Middle frontal gyrus (tissue), 1 donor: ENCODE measurements around the gene KRTAP5-1.
"Not testable (repeated sequence)": the region's sequence is repeated elsewhere in the genome, so short reads cannot be mapped to it uniquely, and the experiment has no call there.

ENCODE experiments used
- DNase-seq: peaks from one replicate; pipeline ENCODE4 v3.0.0-alpha.2; 2015; ENCODE audit warnings: low spot score; ENCODE audit errors: extremely low spot score

KRTAP5-1 gene

GRCh38 chr11:1584661-1585370, at the start of gene KRTAP5-1:
TSS of gene KRTAP5-1 (minus strand) at chr11:1585283. CDS start at chr11:1585249, 34 bp downstream.
- not testable (repeated sequence) for DNase-seq

GRCh38 chr11:1633864-1634263, 48.8 kb upstream of the KRTAP5-1 start:
- DNase-seq: no peak

- DNase-seq: no peak
Measured at GRCh38 chr11:1632053-1632714, 47.1 kb upstream of the KRTAP5-1 start.

GRCh38 chr11:1631066-1631568, 46.0 kb upstream of the KRTAP5-1 start:
- DNase-seq: no peak

GRCh38 chr11:1630271-1630670, 45.2 kb upstream of the KRTAP5-1 start:
- DNase-seq: no peak

- DNase-seq: no peak
Measured at GRCh38 chr11:1629326-1630185, 44.5 kb upstream of the KRTAP5-1 start, which contains the start of gene KRTAP5-5. TSS of gene KRTAP5-5 (plus strand) at chr11:1629775. CDS start at chr11:1629841, 66 bp downstream.

- DNase-seq: no peak
Measured at GRCh38 chr11:1628506-1629325, 43.6 kb upstream of the KRTAP5-1 start.

- no peak for DNase-seq
Measured at GRCh38 chr11:1625541-1625940, 40.5 kb upstream of the KRTAP5-1 start.

GRCh38 chr11:1624621-1625020, 39.5 kb upstream of the KRTAP5-1 start:
- no peak for DNase-seq

- no peak for DNase-seq
Measured at GRCh38 chr11:1623716-1624115, 38.6 kb upstream of the KRTAP5-1 start.

- DNase-seq: no peak
Measured at GRCh38 chr11:1622086-1622485, 37.0 kb upstream of the KRTAP5-1 start, which contains the start of gene KRTAP5-4. TSS of gene KRTAP5-4 (minus strand) at chr11:1622138. CDS start at chr11:1622093, 45 bp downstream.

GRCh38 chr11:1619449-1619848, 34.4 kb upstream of the KRTAP5-1 start:
- no peak for DNase-seq

- DNase-seq: no peak
Measured at GRCh38 chr11:1618231-1618630, 33.1 kb upstream of the KRTAP5-1 start.

GRCh38 chr11:1608363-1608762, 23.3 kb upstream of the KRTAP5-1 start, which contains the start of gene KRTAP5-3:
TSS of gene KRTAP5-3 (minus strand) at chr11:1608463. CDS start at chr11:1608385, 78 bp downstream.
- no peak for DNase-seq

GRCh38 chr11:1607901-1608300, 22.8 kb upstream of the KRTAP5-1 start:
- DNase-seq: not testable (repeated sequence)

GRCh38 chr11:1607156-1607845, 22.2 kb upstream of the KRTAP5-1 start:
- DNase-seq: not testable (repeated sequence)

GRCh38 chr11:1605923-1606322, 20.8 kb upstream of the KRTAP5-1 start:
- not testable (repeated sequence) for DNase-seq

GRCh38 chr11:1604711-1605110, 19.6 kb upstream of the KRTAP5-1 start:
- DNase-seq: no peak

- no peak for DNase-seq
Measured at GRCh38 chr11:1604181-1604580, 19.1 kb upstream of the KRTAP5-1 start.

GRCh38 chr11:1603629-1604028, 18.5 kb upstream of the KRTAP5-1 start:
- no peak for DNase-seq
